Measurements from ENCODE around the gene CDH4.
A peak's percentile ranks its signal among the peaks of the same experiment; 100 is the strongest.

The CDH4 gene

DNA sequence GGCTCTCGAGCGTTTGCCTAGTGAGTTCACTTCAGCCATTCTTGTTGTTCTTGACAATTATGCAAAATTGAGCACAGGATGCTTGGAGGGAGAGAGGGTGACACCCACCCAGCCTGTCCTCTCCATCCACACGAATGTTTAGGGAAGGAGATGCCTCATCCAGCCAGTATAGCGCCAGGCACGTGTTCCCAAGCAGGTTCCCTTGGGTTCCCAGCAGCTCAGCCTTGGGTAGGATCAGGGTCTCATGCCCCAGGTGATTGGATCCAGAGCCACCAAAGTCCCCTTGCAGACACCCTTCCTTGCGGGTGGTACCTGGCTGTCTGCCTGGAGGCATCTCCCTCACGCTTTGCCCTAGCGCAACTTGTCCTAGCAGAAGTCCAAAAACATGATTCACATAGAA, 394.9 kb downstream of the CDH4 start:
- ChIA-PET POLR2A (no interaction called here), CTCF (no interaction called here)
- Histone ChIP-seq H3K4me1 (ENCODE audit: control insufficient read depth, insufficient read depth, low read length) (no peaks in the 10 kb centered on the region), H3K9me3 (ENCODE audit: control insufficient read depth, insufficient read depth, low read depth, low read length) (no peaks in the 10 kb centered on the region), H3K36me3 (ENCODE audit: control insufficient read depth in 2 of 2, insufficient read depth in 1 of 2, low read length in 2 of 2) (no peaks in the 10 kb centered on the region), H3K27ac (ENCODE audit: extremely low read depth, low read depth, low read length) (no peak overlapping the region), H3K4me3 (ENCODE audit: low read depth, low read length) (no peak overlapping the region)
- TF ChIP-seq ZNF792 (tag by site-specific recombination; IDR thresholded peaks at IDR 0.05) (no peak), REPIN1 (tag by site-specific recombination; IDR thresholded peaks at IDR 0.05; ENCODE audit: low read depth) (no peak), ZBTB17 (tag by site-specific recombination; IDR thresholded peaks at IDR 0.05) (no peak), ZNF366 (tag by site-specific recombination; conservative IDR thresholded peaks at IDR 0.05) (no peak), ZNF155 (tag by site-specific recombination; IDR thresholded peaks at IDR 0.05) (no peak), ZNF16 (tag by site-specific recombination; IDR thresholded peaks at IDR 0.05; ENCODE audit: low read depth) (no peak), GLIS1 (tag by site-specific recombination; IDR thresholded peaks at IDR 0.05) (no peak), TRIM28 (IDR thresholded peaks at IDR 0.05; ENCODE audit: borderline replicate concordance, low read length) (no peak), RBAK (tag by site-specific recombination; IDR thresholded peaks at IDR 0.05) (no peak)
- TF ChIP-seq, protein P1, sequence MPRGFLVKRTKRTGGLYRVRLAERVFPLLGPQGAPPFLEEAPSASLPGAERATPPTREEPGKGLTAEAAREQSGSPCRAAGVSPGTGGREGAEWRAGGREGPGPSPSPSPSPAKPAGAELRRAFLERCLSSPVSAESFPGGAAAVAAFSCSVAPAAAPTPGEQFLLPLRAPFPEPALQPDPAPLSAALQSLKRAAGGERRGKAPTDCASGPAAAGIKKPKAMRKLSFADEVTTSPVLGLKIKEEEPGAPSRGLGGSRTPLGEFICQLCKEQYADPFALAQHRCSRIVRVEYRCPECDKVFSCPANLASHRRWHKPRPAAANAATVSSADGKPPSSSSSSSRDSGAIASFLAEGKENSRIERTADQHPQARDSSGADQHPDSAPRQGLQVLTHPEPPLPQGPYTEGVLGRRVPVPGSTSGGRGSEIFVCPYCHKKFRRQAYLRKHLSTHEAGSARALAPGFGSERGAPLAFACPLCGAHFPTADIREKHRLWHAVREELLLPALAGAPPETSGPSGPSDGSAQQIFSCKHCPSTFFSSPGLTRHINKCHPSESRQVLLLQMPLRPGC (tag by site-specific recombination; IDR thresholded peaks at IDR 0.05), result no peak
- TF ChIP-seq, protein P2, sequence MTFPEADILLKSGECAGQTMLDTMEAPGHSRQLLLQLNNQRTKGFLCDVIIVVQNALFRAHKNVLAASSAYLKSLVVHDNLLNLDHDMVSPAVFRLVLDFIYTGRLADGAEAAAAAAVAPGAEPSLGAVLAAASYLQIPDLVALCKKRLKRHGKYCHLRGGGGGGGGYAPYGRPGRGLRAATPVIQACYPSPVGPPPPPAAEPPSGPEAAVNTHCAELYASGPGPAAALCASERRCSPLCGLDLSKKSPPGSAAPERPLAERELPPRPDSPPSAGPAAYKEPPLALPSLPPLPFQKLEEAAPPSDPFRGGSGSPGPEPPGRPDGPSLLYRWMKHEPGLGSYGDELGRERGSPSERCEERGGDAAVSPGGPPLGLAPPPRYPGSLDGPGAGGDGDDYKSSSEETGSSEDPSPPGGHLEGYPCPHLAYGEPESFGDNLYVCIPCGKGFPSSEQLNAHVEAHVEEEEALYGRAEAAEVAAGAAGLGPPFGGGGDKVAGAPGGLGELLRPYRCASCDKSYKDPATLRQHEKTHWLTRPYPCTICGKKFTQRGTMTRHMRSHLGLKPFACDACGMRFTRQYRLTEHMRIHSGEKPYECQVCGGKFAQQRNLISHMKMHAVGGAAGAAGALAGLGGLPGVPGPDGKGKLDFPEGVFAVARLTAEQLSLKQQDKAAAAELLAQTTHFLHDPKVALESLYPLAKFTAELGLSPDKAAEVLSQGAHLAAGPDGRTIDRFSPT (tag by site-specific recombination; IDR thresholded peaks at IDR 0.05), result no peak

DNA sequence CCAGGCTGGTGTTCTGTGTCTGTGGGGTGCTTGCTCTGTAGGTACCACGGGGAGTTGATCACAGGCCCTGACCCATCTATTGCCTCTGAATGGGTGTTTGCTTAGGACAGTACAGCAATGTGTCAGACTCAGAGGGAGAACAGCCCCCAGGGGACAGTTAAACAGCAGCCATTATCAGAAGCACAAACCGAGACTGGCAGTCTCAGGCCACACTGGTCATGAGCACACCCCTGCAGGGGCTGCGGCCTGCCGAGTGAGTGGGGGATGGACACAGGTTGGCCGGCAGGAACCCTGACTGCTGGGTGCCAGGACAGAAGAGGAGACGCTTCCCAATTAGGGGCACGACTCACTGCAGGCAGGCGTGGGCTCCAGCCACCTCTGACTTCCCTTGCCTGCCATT, 395.6 kb downstream of the CDH4 start:
- Histone ChIP-seq H3K27ac (ENCODE audit: extremely low read depth, low read depth, low read length) (no peak overlapping the region), H3K36me3 (ENCODE audit: control insufficient read depth in 2 of 2, insufficient read depth in 1 of 2, low read length in 2 of 2) (no peaks in the 10 kb centered on the region), H3K9me3 (ENCODE audit: control insufficient read depth, insufficient read depth, low read depth, low read length) (no peaks in the 10 kb centered on the region), H3K4me1 (ENCODE audit: control insufficient read depth, insufficient read depth, low read length) (no peaks in the 10 kb centered on the region), H3K4me3 (ENCODE audit: low read depth, low read length) (no peak overlapping the region)
- TF ChIP-seq ZNF544 (tag by site-specific recombination; IDR thresholded peaks at IDR 0.05) (no peak), GLIS1 (tag by site-specific recombination; IDR thresholded peaks at IDR 0.05) (peak; percentile 55), ZIC2 (tag by site-specific recombination; IDR thresholded peaks at IDR 0.05) (peak; percentile 90), ZNF366 (tag by site-specific recombination; conservative IDR thresholded peaks at IDR 0.05) (no peak)
- POLR2A ChIA-PET, result no interaction called here
- CTCF ChIA-PET, result no interaction called here

DNA sequence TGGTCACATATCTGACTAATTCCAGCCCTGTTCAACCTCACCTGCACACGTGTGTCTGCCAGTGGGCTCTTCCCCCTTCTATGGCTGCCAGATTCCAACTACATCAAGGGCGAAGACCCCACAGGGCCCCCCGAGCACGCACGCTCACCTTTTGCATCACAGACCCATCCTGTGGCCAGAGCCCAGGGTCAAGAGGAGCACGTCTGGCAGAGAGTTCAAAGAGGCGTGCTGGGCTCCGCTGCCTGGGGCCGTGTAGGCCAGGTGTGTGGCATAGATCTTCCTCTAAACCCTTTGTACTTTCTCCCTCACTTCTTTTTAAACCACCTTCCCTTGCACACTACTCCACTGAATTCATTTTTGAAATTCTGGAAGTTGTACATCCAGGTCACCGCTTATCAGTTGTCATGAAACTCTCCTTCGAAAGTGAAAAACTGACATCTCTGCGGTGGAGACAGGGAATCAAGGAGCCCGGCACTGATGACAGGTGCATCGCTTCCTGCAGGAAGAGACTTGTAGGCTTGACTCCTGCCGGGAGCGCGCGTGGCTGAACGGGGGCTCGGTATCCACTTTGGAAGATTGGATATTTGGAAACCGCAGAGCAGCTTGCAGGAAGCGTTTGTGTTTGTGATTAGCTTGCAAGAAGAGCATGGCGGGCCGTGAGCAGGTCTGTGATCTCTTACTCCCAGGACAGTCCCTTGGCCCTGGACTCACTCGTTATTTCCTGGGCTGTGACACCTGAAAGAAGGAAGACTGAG, 397.2 kb downstream of the CDH4 start:
- H3K36me3 ChIP-seq (ENCODE audit: control insufficient read depth in 2 of 2, insufficient read depth in 1 of 2, low read length in 2 of 2), result no peaks in the 10 kb centered on the region
- no peak overlapping the region for H3K4me3 ChIP-seq (ENCODE audit: low read depth, low read length)
- no peaks in the 10 kb centered on the region for H3K9me3 ChIP-seq (ENCODE audit: control insufficient read depth, insufficient read depth, low read depth, low read length)
- CTCF ChIA-PET, result no interaction called here
- POLR2A ChIA-PET, result no interaction called here
- H3K4me1 ChIP-seq (ENCODE audit: control insufficient read depth, insufficient read depth, low read length), result no peaks in the 10 kb centered on the region
- H3K27ac ChIP-seq (ENCODE audit: extremely low read depth, low read depth, low read length), result no peak overlapping the region
- TF ChIP-seq ZNF555 (tag by site-specific recombination; conservative IDR thresholded peaks at IDR 0.05) (no peak), OSR2 (tag by site-specific recombination; IDR thresholded peaks at IDR 0.05) (no peak), ZBTB7A (tag by site-specific recombination; IDR thresholded peaks at IDR 0.05; ENCODE audit: low read depth) (no peak), ZNF558 (tag by site-specific recombination; IDR thresholded peaks at IDR 0.05) (no peak), ZNF2 (tag by site-specific recombination; IDR thresholded peaks at IDR 0.05) (no peak), SP3 (tag by site-specific recombination; IDR thresholded peaks at IDR 0.05) (no peak), ZNF585B (tag by site-specific recombination; IDR thresholded peaks at IDR 0.05) (no peak), GFI1B (tag by site-specific recombination; IDR thresholded peaks at IDR 0.05) (no peak), ZNF621 (tag by site-specific recombination; IDR thresholded peaks at IDR 0.05) (no peak), ZNF214 (tag by site-specific recombination; IDR thresholded peaks at IDR 0.05; ENCODE audit: borderline replicate concordance) (no peak), ZNF211 (tag by site-specific recombination; IDR thresholded peaks at IDR 0.05; ENCODE audit: low read depth) (no peak), ZNF677 (tag by site-specific recombination; IDR thresholded peaks at IDR 0.05) (no peak)
- TF ChIP-seq, protein P3, sequence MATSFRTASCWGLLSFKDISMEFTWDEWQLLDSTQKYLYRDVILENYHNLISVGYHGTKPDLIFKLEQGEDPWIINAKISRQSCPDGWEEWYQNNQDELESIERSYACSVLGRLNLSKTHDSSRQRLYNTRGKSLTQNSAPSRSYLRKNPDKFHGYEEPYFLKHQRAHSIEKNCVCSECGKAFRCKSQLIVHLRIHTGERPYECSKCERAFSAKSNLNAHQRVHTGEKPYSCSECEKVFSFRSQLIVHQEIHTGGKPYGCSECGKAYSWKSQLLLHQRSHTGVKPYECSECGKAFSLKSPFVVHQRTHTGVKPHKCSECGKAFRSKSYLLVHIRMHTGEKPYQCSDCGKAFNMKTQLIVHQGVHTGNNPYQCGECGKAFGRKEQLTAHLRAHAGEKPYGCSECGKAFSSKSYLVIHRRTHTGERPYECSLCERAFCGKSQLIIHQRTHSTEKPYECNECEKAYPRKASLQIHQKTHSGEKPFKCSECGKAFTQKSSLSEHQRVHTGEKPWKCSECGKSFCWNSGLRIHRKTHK (tag by site-specific recombination; IDR thresholded peaks at IDR 0.05), result no peak
- TF ChIP-seq, protein P4, sequence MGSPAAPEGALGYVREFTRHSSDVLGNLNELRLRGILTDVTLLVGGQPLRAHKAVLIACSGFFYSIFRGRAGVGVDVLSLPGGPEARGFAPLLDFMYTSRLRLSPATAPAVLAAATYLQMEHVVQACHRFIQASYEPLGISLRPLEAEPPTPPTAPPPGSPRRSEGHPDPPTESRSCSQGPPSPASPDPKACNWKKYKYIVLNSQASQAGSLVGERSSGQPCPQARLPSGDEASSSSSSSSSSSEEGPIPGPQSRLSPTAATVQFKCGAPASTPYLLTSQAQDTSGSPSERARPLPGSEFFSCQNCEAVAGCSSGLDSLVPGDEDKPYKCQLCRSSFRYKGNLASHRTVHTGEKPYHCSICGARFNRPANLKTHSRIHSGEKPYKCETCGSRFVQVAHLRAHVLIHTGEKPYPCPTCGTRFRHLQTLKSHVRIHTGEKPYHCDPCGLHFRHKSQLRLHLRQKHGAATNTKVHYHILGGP (tag by site-specific recombination; IDR thresholded peaks at IDR 0.05), result no peak
